Kidney epithelial cell (primary cell): Measurements from ENCODE around the gene GCH1. TPM values are rescaled to one million over a fixed set of nuclear protein-coding genes. Genes with fewer than 3 reads are reported as not detected.
A peak's percentile ranks its signal among the peaks of the same experiment; 100 is the strongest.
"Not testable (repeated sequence)": the region's sequence is repeated elsewhere in the genome, so short reads cannot be mapped to it uniquely, and the experiment has no call there.

ENCODE experiments used
- DNase-seq: peaks from one replicate; pipeline ENCODE4 v3.0.0-alpha.2; 2010; ENCODE audit warnings: low read depth
- H3K27me3 ChIP-seq: 2 replicates; pipeline ENCODE4 v1.6.0; 2011; ENCODE audit warnings: low read length; ENCODE audit not compliant: control insufficient read depth, insufficient read depth
- H3K36me3 ChIP-seq: 2 replicates; pipeline ENCODE4 v1.5.1; 2011; ENCODE audit warnings: low read length; ENCODE audit not compliant: control insufficient read depth, insufficient read depth
- H3K4me3 ChIP-seq: 2 replicates; pipeline ENCODE4 v1.5.1; 2011; ENCODE audit warnings: low read depth, mild to moderate bottlenecking, control low read depth, low read length
- CTCF ChIP-seq: IDR thresholded peaks from 2 replicates; pipeline ENCODE4 v1.5.1; 2011; ENCODE audit warnings: mild to moderate bottlenecking, moderate library complexity, low read length, control low read depth, inconsistent platforms; ENCODE audit not compliant: insufficient read depth, poor library complexity, severe bottlenecking
- total RNA-seq: library from RNA; depleted of rRNA; stranded (reverse); fragments of >200 nt; gene quantifications from 2 replicates; pipeline ENCODE4 v1.2.3, GENCODE V29; 2015

GCH1 gene
- total RNA-seq, 1 donor from 2014 or later = 30.9 TPM

- no peak for TF ChIP-seq CTCF
- no peak for DNase-seq
- no peaks in the 10 kb centered on the region for H3K27me3 ChIP-seq
- no peaks in the 10 kb centered on the region for H3K36me3 ChIP-seq
- H3K4me3 ChIP-seq = no peak overlapping the region
Observed at GRCh38 chr14:54908190-54908589, 5.6 kb upstream of the GCH1 start.

- H3K4me3 ChIP-seq = no peak overlapping the region
- no peaks in the 10 kb centered on the region for H3K36me3 ChIP-seq
- DNase-seq = no peak
- H3K27me3 ChIP-seq = no peaks in the 10 kb centered on the region
- TF ChIP-seq CTCF = no peak
Observed at GRCh38 chr14:54906075-54906474, 3.4 kb upstream of the GCH1 start.

DNA sequence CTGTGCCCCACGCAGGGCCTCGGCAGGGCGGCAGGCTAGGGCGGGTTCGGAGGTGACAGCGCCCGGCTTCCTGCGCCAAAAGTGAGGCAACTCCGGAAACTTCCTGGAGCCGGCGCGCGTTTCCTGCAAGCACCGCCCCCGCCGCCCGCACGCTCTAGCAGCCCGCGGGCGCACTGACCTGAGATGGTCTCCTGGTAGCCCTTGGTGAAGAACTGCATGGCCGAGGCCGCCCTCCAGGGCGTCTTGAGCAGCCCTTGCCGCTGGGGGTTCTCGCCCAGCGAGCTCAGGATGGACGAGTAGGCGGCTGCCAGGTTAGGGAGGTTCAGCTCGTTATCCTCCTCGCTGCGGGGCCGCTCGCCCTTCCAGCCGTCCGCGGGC lies 494 bp downstream of the GCH1 start:
- no peak for DNase-seq
- H3K27me3 ChIP-seq = no peaks in the 10 kb centered on the region
- H3K4me3 ChIP-seq = peak overlapping the region; percentile 81
- no peaks in the 10 kb centered on the region for H3K36me3 ChIP-seq
- no peak for TF ChIP-seq CTCF

GRCh38 chr14:54901380-54902142 lies 1.1 kb downstream of the GCH1 start:
- no peak for TF ChIP-seq CTCF
- Histone ChIP-seq H3K36me3 (no peaks in the 10 kb centered on the region), H3K4me3 (peak overlapping the region; percentile 81), H3K27me3 (no peaks in the 10 kb centered on the region)
- DNase-seq = no peak

DNA sequence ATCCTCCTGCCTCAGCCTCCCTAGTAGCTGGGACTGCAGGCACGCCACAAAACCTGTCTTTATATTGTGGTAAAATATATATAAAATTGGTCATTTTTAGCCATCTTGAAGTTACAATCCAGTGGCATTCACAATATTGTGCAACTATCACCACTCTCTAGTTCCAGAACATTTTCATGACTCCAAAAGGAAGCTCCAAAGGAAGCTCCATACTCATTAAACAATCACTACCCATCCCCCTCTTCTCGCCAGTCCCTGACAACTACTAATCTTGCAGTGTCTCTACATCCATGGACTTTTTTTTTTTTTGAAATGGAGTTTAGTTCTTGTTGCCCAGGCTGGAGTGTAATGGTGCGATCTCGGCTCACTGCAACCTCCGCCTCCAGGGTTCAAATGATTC lies 3.1 kb downstream of the GCH1 start:
- H3K4me3 ChIP-seq = no peak overlapping the region
- no peaks in the 10 kb centered on the region for H3K27me3 ChIP-seq
- TF ChIP-seq CTCF = no peak
- DNase-seq = no peak
- no peaks in the 10 kb centered on the region for H3K36me3 ChIP-seq

DNA sequence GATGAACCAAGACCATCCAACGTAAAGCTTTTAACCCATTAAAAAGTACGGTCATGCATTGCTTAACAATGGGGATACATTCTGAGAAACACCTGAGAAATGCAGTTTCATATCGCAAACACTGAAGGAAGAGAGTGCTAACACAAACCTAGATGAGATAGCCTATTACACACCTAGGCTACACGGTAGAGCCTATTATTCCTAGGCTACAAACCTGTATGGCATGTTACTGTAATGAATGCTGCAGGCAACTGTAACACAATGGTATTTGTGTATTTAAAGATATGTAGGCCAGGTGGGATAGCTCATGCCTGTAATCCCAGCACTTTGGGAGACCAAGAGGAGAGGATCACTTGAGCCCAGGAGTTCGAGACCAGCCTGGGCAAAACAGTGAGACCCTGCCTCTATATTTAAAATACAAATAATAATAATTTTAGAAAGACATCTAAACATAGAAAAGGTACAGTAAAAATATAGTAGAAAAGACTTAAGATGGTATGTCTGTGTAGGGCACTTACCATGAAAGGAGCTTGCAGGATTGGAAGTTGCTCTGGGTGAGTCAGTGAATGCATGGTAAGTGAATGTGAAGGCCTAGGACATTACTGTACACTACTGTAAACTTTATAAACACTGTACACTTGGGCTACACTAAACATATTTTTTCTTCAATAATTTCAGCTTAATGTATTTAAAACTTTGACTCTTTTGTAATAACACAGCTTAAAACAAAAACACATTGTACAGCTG lies 4.6 kb downstream of the GCH1 start:
- H3K4me3 ChIP-seq, H3K27me3 ChIP-seq, H3K36me3 ChIP-seq, DNase-seq: not testable (repeated sequence)
